Upper lobe of left lung (tissue), 6 donors: Measurements from ENCODE around the gene GAS2. TPM values are rescaled to one million over a fixed set of nuclear protein-coding genes. Genes with fewer than 3 reads are reported as not detected.

Source experiments
- ATAC-seq, 2 donors: fragments of 200-7000 bp; cut with Tn5 transposase; one replicate each; pipeline ENCODE4 v1.9.1; 2022; ENCODE audit warnings: mild to moderate bottlenecking in 2 of 2, moderate library complexity in 2 of 2; ENCODE audit not compliant: low FRiP score in 2 of 2
- DNase-seq, 2 donors: peaks; one replicate each; pipeline ENCODE4 v3.0.0-alpha.2; 2019 to 2020
- H3K27ac ChIP-seq, 4 donors: fragments of 200-600 bp; sonication (generic); one replicate each; pipeline ENCODE4 v1.5.1; 2016 to 2019
- H3K27me3 ChIP-seq, 4 donors: fragments of 200-600 bp; sonication (generic); one replicate each; pipeline ENCODE4 v1.5.1; 2017 to 2019
- H3K36me3 ChIP-seq, 4 donors: fragments of 200-600 bp; sonication (generic); one replicate each; pipeline ENCODE4 v1.5.1; 2016 to 2019
- H3K4me1 ChIP-seq, 4 donors: fragments of 200-600 bp; sonication (generic); one replicate each; pipeline ENCODE4 v1.5.1; 2018 to 2019
- H3K4me3 ChIP-seq, 4 donors: fragments of 200-600 bp; sonication (generic); one replicate each; pipeline ENCODE4 v1.5.1; 2017 to 2019; ENCODE audit warnings: mild to moderate bottlenecking in 2 of 4, moderate library complexity in 1 of 4
- H3K9me3 ChIP-seq, 4 donors: fragments of 200-600 bp; sonication (generic); one replicate each; pipeline ENCODE4 v1.5.1; 2018 to 2019
- CTCF ChIP-seq, 6 experiments: fragments of 450-650 bp in 4 of 6; fragments of 200-600 bp in 2 of 6; sonication (generic) in 2 of 6; IDR thresholded peaks; one replicate each; pipeline ENCODE4 v1.5.1; 2016 to 2019; ENCODE audit warnings: antibody characterized with exemption in 6 of 6
- EP300 ChIP-seq, 4 donors: sonication (generic); formaldehyde crosslinking; IDR thresholded peaks; one replicate each; pipeline ENCODE4 v1.5.1; 2017; ENCODE audit warnings: antibody characterized with exemption in 4 of 4, control low read depth in 2 of 4
- POLR2A ChIP-seq, 4 donors: fragments of 450-650 bp; IDR thresholded peaks; one replicate each; pipeline ENCODE4 v1.5.1; 2016 to 2017; ENCODE audit warnings: antibody characterized with exemption in 4 of 4, mild to moderate bottlenecking in 2 of 4
- POLR2AphosphoS5 ChIP-seq, 2 donors: sonication (generic); formaldehyde crosslinking; IDR thresholded peaks; one replicate each; pipeline ENCODE4 v1.5.1; 2017; ENCODE audit warnings: antibody characterized with exemption in 2 of 2
- WGBS, 2 donors: methylation state at CpG; one replicate each; pipeline ENCODE4 v1.1.5; 2017 to 2018; 5-methylcytosine and 5-hydroxymethylcytosine counted together
- total RNA-seq, 6 donors: library from RNA; depleted of rRNA in 4 of 6; stranded (reverse); fragments of >200 nt in 4 of 6; gene quantifications; one replicate each; pipeline versions ENCODE4 v1.1.0 to v1.2.1, GENCODE V29; 2016 to 2021
- donor health status: DM: no; HTN: no; CAD: no; lungs with moderate emphysema.
- donor health status: DM: no; HTN: yes; CAD: no; lungs with severe emphysema.

Gene GAS2
- total RNA-seq, 6 donors from 2014 or later: 1.5 to 6.3 (median 2.1) TPM; not detected in 1

- H3K27me3 ChIP-seq: peaks cover 0 to 11% (median 5%) of the 10 kb centered on the region in 4 donors
- no peak overlapping the region for H3K4me3 ChIP-seq
- no peaks in the 10 kb centered on the region for H3K36me3 ChIP-seq
- DNase-seq (no peak), ATAC-seq (no peak)
- H3K27ac ChIP-seq: no peak overlapping the region
- no peaks in the 10 kb centered on the region for H3K9me3 ChIP-seq
- TF ChIP-seq CTCF (IDR thresholded peaks at IDR 0.05) (no peak), POLR2AphosphoS5 (IDR thresholded peaks at IDR 0.05) (no peak), EP300 (IDR thresholded peaks at IDR 0.05) (no peak), POLR2A (IDR thresholded peaks at IDR 0.05) (no peak)
- 65 to 72% methylated on average over 1 of the region's 1 CpG for WGBS, 2 donors
- H3K4me1 ChIP-seq: peaks cover 11 to 14% (median 12%) of the 10 kb centered on the region in 4 donors
Observed at GRCh38 chr11:22670830-22671229, 4.4 kb downstream of the GAS2 start.

DNA sequence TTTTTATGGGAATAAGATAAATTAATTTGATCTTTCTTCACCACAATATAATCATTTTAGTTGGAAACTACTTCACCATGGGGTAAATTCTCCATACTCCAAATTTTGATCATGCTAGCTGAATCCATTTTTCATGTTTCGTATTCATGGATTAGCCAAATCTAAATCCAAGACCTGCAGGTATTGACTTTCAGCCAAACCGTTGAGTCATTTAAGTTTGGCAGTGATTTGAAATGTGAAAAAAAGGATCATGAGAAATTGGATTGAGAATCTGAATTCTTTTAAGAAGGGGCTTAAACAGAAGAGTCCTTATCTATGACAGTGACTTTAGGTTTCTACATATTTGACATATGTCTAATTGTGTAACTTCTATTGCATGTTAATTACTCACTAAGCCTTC lies 5.3 kb downstream of the GAS2 start:
- WGBS, 2 donors: 58 to 80% methylated on average over 2 of the region's 2 CpGs
- Histone ChIP-seq H3K27ac (no peak overlapping the region), H3K4me3 (no peak overlapping the region), H3K36me3 (no peaks in the 10 kb centered on the region), H3K9me3 (no peaks in the 10 kb centered on the region), H3K4me1 (peaks cover 5% of the 10 kb centered on the region in 4 donors), H3K27me3 (peaks cover 0 to 5% (median 2%) of the 10 kb centered on the region in 4 donors)
- no peak for TF ChIP-seq EP300 (IDR thresholded peaks at IDR 0.05)
- no peak for TF ChIP-seq POLR2AphosphoS5 (IDR thresholded peaks at IDR 0.05)
- TF ChIP-seq POLR2A (IDR thresholded peaks at IDR 0.05): no peak
- TF ChIP-seq CTCF (IDR thresholded peaks at IDR 0.05): no peak
- ATAC-seq (no peak), DNase-seq (no peak)

- no peak for TF ChIP-seq POLR2A (IDR thresholded peaks at IDR 0.05)
- no peak for TF ChIP-seq POLR2AphosphoS5 (IDR thresholded peaks at IDR 0.05)
- no peak for TF ChIP-seq EP300 (IDR thresholded peaks at IDR 0.05)
- TF ChIP-seq CTCF (IDR thresholded peaks at IDR 0.05): no peak
- Histone ChIP-seq H3K4me1 (no peaks in the 10 kb centered on the region), H3K27ac (no peak overlapping the region), H3K27me3 (no peaks in the 10 kb centered on the region), H3K36me3 (no peaks in the 10 kb centered on the region), H3K4me3 (no peak overlapping the region), H3K9me3 (no peaks in the 10 kb centered on the region)
- ATAC-seq (no peak), DNase-seq (no peak)
- 73 to 78% methylated on average over 4 of the region's 4 CpGs for WGBS, 2 donors
Observed at GRCh38 chr11:22674470-22675439, 8.3 kb downstream of the GAS2 start.

- 72 to 79% methylated on average over 4 of the region's 4 CpGs for WGBS, 2 donors
- Histone ChIP-seq H3K4me1 (no peaks in the 10 kb centered on the region), H3K27me3 (no peaks in the 10 kb centered on the region), H3K4me3 (no peak overlapping the region), H3K36me3 (no peaks in the 10 kb centered on the region), H3K27ac (no peak overlapping the region), H3K9me3 (no peaks in the 10 kb centered on the region)
- no peak for TF ChIP-seq POLR2A (IDR thresholded peaks at IDR 0.05)
- TF ChIP-seq POLR2AphosphoS5 (IDR thresholded peaks at IDR 0.05): no peak
- TF ChIP-seq EP300 (IDR thresholded peaks at IDR 0.05): no peak
- TF ChIP-seq CTCF (IDR thresholded peaks at IDR 0.05): no peak
- no peak for ATAC-seq
- DNase-seq: no peak
Observed at GRCh38 chr11:22677153-22677903, 10.9 kb downstream of the GAS2 start.
